ENCODE results near the gene BAG3.

Gene BAG3

GRCh38 chr10:119665901-119666708 lies 14.9 kb downstream of the BAG3 start:
- DNase-seq (ENCODE audit: low read depth in 1 of 2, low spot score in 1 of 2) = no peak

- DNase-seq (ENCODE audit: low read depth in 1 of 2, low spot score in 1 of 2) = no peak
Observed at GRCh38 chr10:119666709-119667004, 15.5 kb downstream of the BAG3 start.

GRCh38 chr10:119667562-119668328 lies 16.6 kb downstream of the BAG3 start:
- no peak for DNase-seq (ENCODE audit: low read depth in 1 of 2, low spot score in 1 of 2)

- DNase-seq (ENCODE audit: low read depth in 1 of 2, low spot score in 1 of 2) = no peak
Observed at GRCh38 chr10:119668461-119668860, 17.3 kb downstream of the BAG3 start.

GRCh38 chr10:119669331-119669730 lies 18.2 kb downstream of the BAG3 start:
- DNase-seq (ENCODE audit: low read depth in 1 of 2, low spot score in 1 of 2) = no peak

GRCh38 chr10:119669975-119670640 lies 18.9 kb downstream of the BAG3 start:
- DNase-seq (ENCODE audit: low read depth in 1 of 2, low spot score in 1 of 2) = no peak

- DNase-seq (ENCODE audit: low read depth in 1 of 2, low spot score in 1 of 2) = no peak
Observed at GRCh38 chr10:119670717-119671116, 19.5 kb downstream of the BAG3 start.

GRCh38 chr10:119671381-119671780 lies 20.2 kb downstream of the BAG3 start:
- DNase-seq (ENCODE audit: low read depth in 1 of 2, low spot score in 1 of 2) = no peak

- no peak for DNase-seq (ENCODE audit: low read depth in 1 of 2, low spot score in 1 of 2)
Observed at GRCh38 chr10:119672291-119672690, 21.1 kb downstream of the BAG3 start.

GRCh38 chr10:119673271-119673670 lies 22.1 kb downstream of the BAG3 start:
- DNase-seq (ENCODE audit: low read depth in 1 of 2, low spot score in 1 of 2) = no peak

GRCh38 chr10:119675483-119676170 lies 24.4 kb downstream of the BAG3 start:
- no peak for DNase-seq (ENCODE audit: low read depth in 1 of 2, low spot score in 1 of 2)

- DNase-seq (ENCODE audit: low read depth in 1 of 2, low spot score in 1 of 2) = no peak
Observed at GRCh38 chr10:119677126-119677525, 25.9 kb downstream of the BAG3 start.

- no peak for DNase-seq (ENCODE audit: low read depth in 1 of 2, low spot score in 1 of 2)
Observed at GRCh38 chr10:119677904-119678755, 26.9 kb downstream of the BAG3 start.

- no peak for DNase-seq (ENCODE audit: low read depth in 1 of 2, low spot score in 1 of 2)
Observed at GRCh38 chr10:119679480-119679829, 28.3 kb downstream of the BAG3 start.

GRCh38 chr10:119680050-119680449 lies 28.9 kb downstream of the BAG3 start:
- DNase-seq (ENCODE audit: low read depth in 1 of 2, low spot score in 1 of 2) = no peak

GRCh38 chr10:119680650-119681081 lies 29.5 kb downstream of the BAG3 start:
- DNase-seq (ENCODE audit: low read depth in 1 of 2, low spot score in 1 of 2) = no peak

GRCh38 chr10:119686465-119687191 lies 35.4 kb downstream of the BAG3 start:
- peak; percentile 68 to 82 for DNase-seq (ENCODE audit: low read depth in 1 of 2, low spot score in 1 of 2)

GRCh38 chr10:119687192-119688032 lies 36.2 kb downstream of the BAG3 start:
- no peak for DNase-seq (ENCODE audit: low read depth in 1 of 2, low spot score in 1 of 2)

GRCh38 chr10:119688033-119688508 lies 36.9 kb downstream of the BAG3 start:
- DNase-seq (ENCODE audit: low read depth in 1 of 2, low spot score in 1 of 2) = no peak

Data from stimulated activated CD4-positive, alpha-beta T cell treated with anti-CD3 and anti-CD28 coated beads, Interleukin-15, amount 100 ng/mL, for 1 hour (primary cell).